Lung (tissue), 12 donors: ENCODE data around the gene GNAZ. TPM values are rescaled to one million over a fixed set of nuclear protein-coding genes. Genes with fewer than 3 reads are reported as not detected.
A peak's percentile ranks its signal among the peaks of the same experiment; 100 is the strongest.

ENCODE experiments used
- ATAC-seq: fragments of 200-7000 bp; cut with Tn5 transposase; one replicate; pipeline ENCODE4 v1.9.1; 2020; ENCODE audit warnings: moderate number of reproducible peaks; ENCODE audit not compliant: insufficient read depth, low FRiP score
- DNase-seq, 3 donors: peaks; one replicate each; pipeline ENCODE4 v3.0.0-alpha.2; 2013 to 2017
- H3K27ac ChIP-seq, 2 donors: one replicate each; pipeline ENCODE4 v1.5.1; 2013; ENCODE audit warnings: mild to moderate bottlenecking in 2 of 2, moderate library complexity in 2 of 2, control low read depth in 1 of 2, inconsistent platforms in 1 of 2, low read depth in 1 of 2, low read length in 1 of 2
- H3K27me3 ChIP-seq, 3 donors: one replicate each; pipeline ENCODE4 v1.5.1; 2013; ENCODE audit warnings: low read length in 2 of 3; ENCODE audit not compliant: control insufficient read depth in 3 of 3, insufficient read depth in 3 of 3
- H3K36me3 ChIP-seq, 4 donors: one replicate each; pipeline ENCODE4 v1.5.1; 2013; ENCODE audit warnings: low read length in 4 of 4, mild to moderate bottlenecking in 1 of 4, moderate library complexity in 1 of 4; ENCODE audit not compliant: control insufficient read depth in 4 of 4, insufficient read depth in 4 of 4
- H3K4me1 ChIP-seq, 5 donors: one replicate each; pipeline ENCODE4 v1.5.1; 2013; ENCODE audit warnings: low read length in 5 of 5, mild to moderate bottlenecking in 2 of 5, moderate library complexity in 1 of 5; ENCODE audit not compliant: control insufficient read depth in 5 of 5, insufficient read depth in 5 of 5
- H3K4me3 ChIP-seq: one replicate; pipeline ENCODE4 v1.5.1; 2013; ENCODE audit warnings: mild to moderate bottlenecking, control low read depth, moderate library complexity
- H3K9ac ChIP-seq, 2 donors: one replicate each; pipeline ENCODE4 v1.5.1; 2013; ENCODE audit warnings: low read length in 2 of 2, control low read depth in 1 of 2; ENCODE audit not compliant: insufficient read depth in 1 of 2
- H3K9me3 ChIP-seq, 4 donors: one replicate each; pipeline ENCODE4 v1.5.1; 2013; ENCODE audit warnings: low read length in 3 of 4, mild to moderate bottlenecking in 1 of 4, moderate library complexity in 1 of 4; ENCODE audit not compliant: control insufficient read depth in 4 of 4, insufficient read depth in 3 of 4
- CTCF ChIP-seq: IDR thresholded peaks from 2 replicates; pipeline ENCODE4 v1.5.1; 2012; ENCODE audit warnings: mild to moderate bottlenecking; ENCODE audit errors: control extremely low read depth, extremely low read depth
- WGBS, 2 donors: extraction: QIAGEN DNeasy Blood & Tissue Kit; methylation state at CpG; one replicate each; pipeline ENCODE4 v1.1.7; 2013; 5-methylcytosine and 5-hydroxymethylcytosine counted together
- polyA plus RNA-seq, 2 donors: library from polyadenylated mRNA; stranded (reverse); fragments of 200-250 nt; gene quantifications; one replicate each; pipeline ENCODE4 v1.2.1, GENCODE V29; 2013
- total RNA-seq, 2 donors: library from RNA; depleted of rRNA in 1 of 2; stranded (reverse); fragments of >200 nt in 1 of 2; gene quantifications; one replicate each; pipeline ENCODE4 v1.2.1, GENCODE V29; 2014 to 2021
- donor health status: control.
- donor health status: control.
- donor health status: Bipolar disorder and iron deficiency.
- donor health status: healthy.
- donor health status: DM: yes; HTN: yes; CAD: no.

GNAZ gene
- total and polyA plus RNA-seq, 4 donors, result 0.77 to 5.0 (median 2.3) TPM

GRCh38 chr22:23082534-23083314 is 12.4 kb downstream of the GNAZ start:
- ATAC-seq (no peak), DNase-seq (no peak)
- no peak for TF ChIP-seq CTCF
- Histone ChIP-seq H3K27me3 (no peaks in the 10 kb centered on the region), H3K36me3 (no peaks in the 10 kb centered on the region), H3K4me1 (peaks cover 0 to 3% (median 0%) of the 10 kb centered on the region in 5 donors), H3K4me3 (no peak overlapping the region), H3K9ac (no peak overlapping the region), H3K27ac (no peak overlapping the region), H3K9me3 (no peaks in the 10 kb centered on the region)
- WGBS, 2 donors, result 85 to 92% methylated on average over 5 of the region's 5 CpGs

GRCh38 chr22:23083315-23084021 is 13.1 kb downstream of the GNAZ start:
- Histone ChIP-seq H3K9ac (no peak overlapping the region), H3K4me1 (no peaks in the 10 kb centered on the region), H3K9me3 (no peaks in the 10 kb centered on the region), H3K27me3 (no peaks in the 10 kb centered on the region), H3K27ac (no peak overlapping the region), H3K4me3 (no peak overlapping the region), H3K36me3 (no peaks in the 10 kb centered on the region)
- WGBS, 2 donors, result 87 to 94% methylated on average over 13 of the region's 13 CpGs
- no peak for TF ChIP-seq CTCF
- DNase-seq, result no peak
- no peak for ATAC-seq

GRCh38 chr22:23084453-23085350 is 14.4 kb downstream of the GNAZ start:
- DNase-seq, result no peak
- Histone ChIP-seq H3K27ac (no peak overlapping the region), H3K9me3 (no peaks in the 10 kb centered on the region), H3K9ac (no peak overlapping the region), H3K4me1 (no peaks in the 10 kb centered on the region), H3K36me3 (no peaks in the 10 kb centered on the region), H3K4me3 (no peak overlapping the region), H3K27me3 (no peaks in the 10 kb centered on the region)
- peak; percentile 5 for ATAC-seq
- 91 to 92% methylated on average over 14 of the region's 14 CpGs for WGBS, 2 donors
- TF ChIP-seq CTCF, result no peak
